OCI-LY7 (cell line): ENCODE results near the gene CHL1.

Experiments
- CTCF ChIP-seq: fragments of 200-600 bp; sonication (generic); conservative IDR thresholded peaks from 2 replicates; pipeline ENCODE4 v1.5.1; 2014; ENCODE audit warnings: mild to moderate bottlenecking, antibody characterized with exemption, low read length, moderate library complexity, mixed read lengths
- EZH2phosphoT487 ChIP-seq: fragments of 200-600 bp; sonication (generic); IDR thresholded peaks from 2 replicates; pipeline ENCODE4 v1.6.1; 2018; ENCODE audit warnings: low read depth, borderline replicate concordance, mild to moderate bottlenecking, mixed run types, antibody characterized with exemption, low read length, moderate library complexity, mixed read lengths

GRCh38 chr3:294096-294495 is 97.5 kb downstream of the CHL1 start:
- no peak for TF ChIP-seq CTCF
- TF ChIP-seq EZH2phosphoT487: no peak
